Spleen (tissue), 7 donors: ENCODE data around the gene TNFRSF13B.

Experiments
- CTCF ChIP-seq, 11 experiments: fragments of 200-600 bp in 7 of 11; fragments of 450-650 bp in 4 of 11; sonication (generic) in 4 of 11; IDR thresholded peaks in 8 of 11; conservative IDR thresholded peaks in 3 of 11; 1 replicate in 7 of 11; 2 replicates in 4 of 11; pipeline versions ENCODE4 v1.4.0 to v1.8.0; 2016 to 2021; ENCODE audit warnings: antibody characterized with exemption in 11 of 11, inconsistent platforms in 4 of 11, mild to moderate bottlenecking in 1 of 11
- POLR2A ChIP-seq, 3 donors: fragments of 450-650 bp; IDR thresholded peaks; one replicate each; pipeline ENCODE4 v1.5.1; 2017; ENCODE audit warnings: antibody characterized with exemption in 3 of 3, mild to moderate bottlenecking in 1 of 3
- donor health status: DM: no; HTN: no; CAD: no; lungs with moderate emphysema.
- donor health status: DM: no; HTN: no; CAD: no.
- donor health status: DM: no; HTN: no; CAD: no.

- TF ChIP-seq CTCF (IDR thresholded peaks at IDR 0.05 in 8 of 11, conservative IDR thresholded peaks at IDR 0.05 in 3 of 11) (no peak), POLR2A (IDR thresholded peaks at IDR 0.05) (no peak)
Measured at GRCh38 chr17:17020821-17021193, 48.9 kb upstream of the TNFRSF13B start.
